ENCODE results near the gene C5orf47.
A peak's percentile ranks its signal among the peaks of the same experiment; 100 is the strongest.

C5orf47 gene

DNA sequence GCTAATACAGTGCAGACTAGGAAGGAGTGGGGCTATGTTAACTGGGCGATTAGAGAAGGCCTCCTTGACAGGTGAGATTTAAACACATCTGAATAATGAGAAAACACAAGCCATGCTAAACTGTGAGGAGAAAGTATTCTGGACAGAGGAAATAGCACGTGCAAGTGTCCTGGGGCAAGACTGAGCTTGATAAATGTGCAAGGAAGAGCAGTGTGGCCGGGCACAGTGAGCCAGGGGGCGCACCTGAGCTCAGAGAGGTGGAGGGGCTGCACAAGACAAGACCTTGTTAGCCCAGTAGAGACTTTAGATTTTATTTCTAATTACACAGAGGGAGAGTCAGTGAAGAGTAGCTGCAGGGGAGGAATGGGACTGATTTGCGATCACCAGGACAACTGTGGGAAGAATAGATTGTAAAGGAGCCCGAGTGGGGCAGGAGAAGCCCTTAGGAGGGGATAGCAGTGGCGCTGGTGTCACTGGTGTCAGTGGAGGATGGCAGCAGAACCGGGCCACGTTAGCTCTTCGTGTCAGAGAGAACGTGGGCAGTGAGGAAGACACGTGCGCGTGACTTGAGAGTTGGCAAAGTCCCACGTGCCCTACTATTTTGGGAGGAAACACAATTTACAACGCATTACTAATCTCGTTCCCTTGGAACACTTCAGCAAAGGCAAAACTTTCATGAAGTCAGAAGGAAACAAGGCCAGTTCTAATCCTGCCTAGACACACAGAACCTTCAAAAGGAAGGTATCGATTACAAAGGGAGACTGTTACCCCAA is 17.9 kb upstream of the C5orf47 start:
- DNase-seq (ENCODE audit: low spot score) = no peak

DNA sequence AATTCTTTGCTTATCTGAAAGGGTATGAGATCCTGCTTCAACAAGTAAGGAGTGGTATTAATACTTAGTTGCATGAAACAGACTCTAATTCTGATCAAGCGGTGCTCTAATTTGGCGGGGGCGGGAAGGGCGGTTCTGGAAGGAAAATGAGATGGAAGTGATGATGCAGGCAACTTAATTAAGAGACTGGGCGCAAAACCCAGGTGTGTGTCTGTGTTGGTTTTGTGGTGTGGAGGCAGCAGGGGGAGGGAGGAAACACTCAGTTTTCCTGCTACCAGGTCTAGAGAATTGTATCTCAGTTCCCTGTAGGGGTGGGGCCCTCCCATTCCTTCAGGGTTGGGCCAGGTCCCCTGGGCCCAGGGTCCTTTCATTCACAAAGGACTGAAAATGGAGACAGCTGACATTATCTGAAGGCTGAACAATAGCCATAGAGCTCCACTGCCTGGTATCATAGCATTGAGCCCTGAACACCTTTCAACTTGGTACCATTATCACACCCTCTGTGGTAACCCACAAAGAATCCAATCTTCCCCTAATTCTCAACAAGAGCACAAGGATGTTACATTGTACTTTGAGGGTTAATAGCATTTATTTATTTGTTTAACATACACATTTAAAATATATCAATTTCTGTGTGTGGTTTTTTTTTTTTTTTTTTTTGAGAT is 17.2 kb upstream of the C5orf47 start:
- DNase-seq (ENCODE audit: low spot score) = no peak

DNA sequence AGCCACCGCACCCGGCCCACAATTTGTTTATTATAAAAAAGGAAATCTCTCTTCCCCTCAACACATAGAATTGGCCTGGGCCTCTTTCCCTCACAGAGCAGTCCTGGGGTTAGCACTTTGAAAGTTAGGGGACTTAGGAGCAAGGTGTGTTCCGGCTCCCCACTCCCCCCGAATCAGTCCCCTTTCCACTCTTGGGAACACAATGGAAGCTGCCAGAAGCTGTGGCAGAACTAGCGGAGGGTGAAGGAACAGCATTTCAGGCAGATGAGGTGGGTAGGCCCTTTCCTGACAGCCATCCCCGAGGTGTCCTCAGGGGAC is 16.4 kb upstream of the C5orf47 start:
- no peak for DNase-seq (ENCODE audit: low spot score)

GRCh38 chr5:173972925-173973615 is 15.9 kb upstream of the C5orf47 start:
- DNase-seq (ENCODE audit: low spot score) = peak; percentile 88

GRCh38 chr5:173973616-173973969 is 15.4 kb upstream of the C5orf47 start:
- DNase-seq (ENCODE audit: low spot score) = no peak

- no peak for DNase-seq (ENCODE audit: low spot score)
Measured at GRCh38 chr5:173974688-173975239, 14.2 kb upstream of the C5orf47 start.

DNA sequence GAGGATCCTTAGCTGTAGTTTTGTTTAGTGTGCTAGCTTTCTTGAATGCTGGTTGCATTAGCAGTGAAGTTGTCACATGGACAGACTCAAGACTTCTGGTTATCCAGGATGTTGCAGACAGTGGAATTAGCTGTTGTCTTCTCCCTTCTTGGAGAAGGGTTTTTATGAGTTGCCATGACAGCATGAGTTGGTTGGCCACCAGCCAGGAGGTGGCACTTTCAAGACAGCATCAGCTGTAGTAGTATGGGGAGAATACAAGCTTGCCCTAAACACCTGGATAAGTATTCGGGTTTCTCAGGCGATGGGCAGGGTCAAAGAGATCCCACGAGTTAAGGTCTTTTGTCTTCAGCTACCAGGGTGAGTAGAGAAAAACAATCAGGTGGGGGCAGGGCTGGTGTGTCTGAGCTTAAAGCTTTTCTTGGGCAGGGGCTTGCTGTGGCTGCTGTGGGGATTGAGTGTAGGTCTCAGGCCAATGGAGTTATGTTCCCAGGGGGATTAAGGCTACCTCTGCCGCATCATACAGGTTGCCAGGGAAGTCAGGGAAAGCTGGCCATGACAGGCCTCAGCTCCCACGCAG is 7.7 kb upstream of the C5orf47 start:
- no peak for DNase-seq (ENCODE audit: low spot score)

DNA sequence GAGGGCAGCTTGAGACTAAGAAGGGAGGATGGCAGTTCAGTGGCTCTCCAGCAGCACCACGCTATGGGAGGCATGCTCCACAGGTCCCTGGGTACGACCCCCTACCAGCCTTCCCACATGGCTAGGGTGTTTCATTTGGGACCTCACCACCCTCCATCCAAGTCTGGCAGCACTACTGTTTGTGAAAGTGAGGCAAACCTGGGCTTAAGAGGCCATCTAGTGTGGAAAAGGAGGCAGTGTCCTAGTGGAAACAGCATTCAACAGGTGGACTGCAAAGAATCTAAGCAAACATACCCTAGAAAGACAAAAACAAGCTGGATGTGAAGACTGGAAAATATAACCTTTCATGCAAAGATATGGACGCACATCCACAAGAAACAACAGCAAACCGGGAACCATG is 4.8 kb upstream of the C5orf47 start:
- DNase-seq (ENCODE audit: low spot score) = no peak

- DNase-seq (ENCODE audit: low spot score) = no peak
Measured at GRCh38 chr5:173989432-173990082, 587 bp downstream of the C5orf47 start.

- DNase-seq (ENCODE audit: low spot score) = no peak
Measured at GRCh38 chr5:173997331-173997730, 8.4 kb downstream of the C5orf47 start.

DNA sequence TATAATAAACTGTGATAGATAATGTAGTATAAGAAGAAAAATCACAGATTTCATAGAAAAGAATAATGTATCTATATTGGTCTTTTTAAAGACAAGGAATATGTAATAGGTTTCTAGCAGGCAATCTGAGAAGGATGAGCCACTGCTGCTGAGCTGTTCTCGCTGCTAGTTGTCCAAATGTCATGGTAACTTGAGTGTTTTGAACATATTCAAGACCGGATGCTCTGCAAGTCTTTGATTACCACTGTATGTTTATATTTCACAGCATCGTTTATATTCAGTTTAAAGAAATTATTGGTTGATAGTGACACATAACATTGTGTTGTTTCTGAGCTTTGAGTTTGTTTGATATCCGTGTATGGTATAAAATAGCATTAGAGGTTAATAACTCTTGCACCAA is 9.6 kb downstream of the C5orf47 start:
- DNase-seq (ENCODE audit: low spot score) = no peak

DNA sequence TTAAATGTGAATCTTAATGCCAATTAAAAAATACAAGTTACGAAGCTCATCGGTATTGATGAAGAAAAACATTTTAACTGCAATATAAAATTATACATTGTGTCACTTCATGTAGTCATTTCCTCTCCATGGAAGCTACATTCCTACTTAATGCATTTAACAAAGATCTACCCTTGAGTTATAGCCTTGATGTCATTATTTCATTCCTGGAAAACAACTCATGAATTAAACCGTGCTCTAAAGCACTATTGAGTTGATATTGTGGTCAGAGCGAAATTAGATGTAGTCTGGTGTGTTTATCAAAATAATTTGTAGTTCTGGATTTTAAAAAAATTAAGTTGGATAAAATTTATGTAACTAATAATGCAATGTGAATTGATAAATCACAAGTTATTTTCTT is 11.1 kb downstream of the C5orf47 start:
- no peak for DNase-seq (ENCODE audit: low spot score)

GRCh38 chr5:174003795-174004194 is 14.8 kb downstream of the C5orf47 start:
- DNase-seq (ENCODE audit: low spot score) = no peak

GRCh38 chr5:174008922-174009321 is 20.0 kb downstream of the C5orf47 start:
- DNase-seq (ENCODE audit: low spot score) = no peak

GRCh38 chr5:174010365-174010764 is 21.4 kb downstream of the C5orf47 start:
- DNase-seq (ENCODE audit: low spot score) = no peak

DNA sequence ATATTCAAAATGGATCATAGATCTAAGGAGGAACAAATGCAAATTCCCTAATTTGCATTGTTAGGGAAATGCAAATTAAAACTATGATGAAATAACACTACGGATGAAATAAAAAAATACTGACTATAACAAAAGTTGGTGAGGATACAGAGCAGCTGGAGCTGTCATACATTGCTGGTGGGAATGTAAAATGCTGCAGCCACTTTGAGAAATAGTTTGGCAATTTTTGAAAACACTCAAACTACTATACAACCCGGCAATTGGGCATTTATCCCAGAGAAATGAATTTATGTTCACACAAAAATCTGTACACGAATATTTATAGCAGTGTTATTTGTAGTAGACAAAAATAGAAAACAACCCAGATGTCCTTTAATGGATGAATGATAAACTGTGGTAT is 22.5 kb downstream of the C5orf47 start:
- DNase-seq (ENCODE audit: low spot score) = no peak

DNA sequence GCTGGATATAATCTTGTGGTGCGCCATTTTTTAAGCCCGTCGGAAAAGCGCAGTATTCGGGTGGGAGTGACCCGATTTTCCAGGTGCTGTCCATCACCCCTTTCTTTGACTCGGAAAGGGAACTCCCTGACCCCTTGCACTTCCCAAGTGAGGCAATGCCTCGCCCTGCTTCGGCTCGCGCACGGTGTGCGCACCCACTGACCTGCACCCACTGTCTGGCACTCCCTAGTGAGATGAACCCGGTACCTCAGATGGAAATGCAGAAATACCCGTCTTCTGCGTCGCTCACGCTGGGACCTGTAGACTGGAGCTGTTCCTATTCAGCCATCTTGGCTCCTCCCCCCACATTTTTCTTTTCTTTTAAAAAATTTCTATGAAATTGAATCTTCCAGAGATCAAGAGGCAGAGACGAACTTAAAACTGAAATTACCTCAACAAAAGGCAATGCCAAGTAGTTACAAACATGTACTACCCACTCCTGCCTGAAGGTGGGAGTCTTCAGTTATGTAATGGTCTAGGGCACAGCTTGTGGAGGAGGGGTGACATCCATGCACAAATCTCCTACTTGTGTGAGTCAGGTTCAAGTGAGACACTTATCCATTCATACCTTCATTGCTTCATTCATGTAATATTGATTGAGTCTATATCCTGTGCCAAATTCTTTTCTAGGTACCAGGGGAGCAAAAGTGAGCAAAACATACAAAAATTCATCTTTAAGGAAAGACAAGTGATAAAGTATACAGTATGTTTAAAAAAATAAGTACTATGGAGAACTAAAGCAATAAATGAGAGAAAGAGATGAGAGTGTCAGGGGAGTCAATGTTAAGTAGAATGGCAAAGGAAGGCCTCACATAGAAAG is 31.3 kb downstream of the C5orf47 start:
- DNase-seq (ENCODE audit: low spot score) = peak; percentile 22

DNA sequence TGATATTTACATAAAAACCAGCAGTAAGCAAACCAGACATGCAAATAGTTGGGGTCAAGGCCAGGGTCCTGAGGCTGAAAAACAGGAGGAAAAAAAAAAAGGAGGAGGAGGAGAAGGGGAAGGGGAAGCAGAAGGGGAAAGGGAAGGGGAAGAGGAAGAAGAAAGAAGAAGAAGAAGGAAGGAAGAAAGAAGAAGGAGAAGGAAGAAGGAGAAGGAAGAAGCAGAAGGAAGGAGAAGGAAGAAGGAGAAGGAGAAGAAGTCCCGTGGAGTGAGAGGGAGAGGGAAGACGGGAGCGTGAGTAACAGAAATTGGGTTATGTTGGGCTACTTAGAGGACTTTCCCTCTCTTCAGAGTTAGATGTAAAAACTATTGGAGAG is 31.9 kb downstream of the C5orf47 start:
- DNase-seq (ENCODE audit: low spot score) = no peak

- no peak for DNase-seq (ENCODE audit: low spot score)
Measured at GRCh38 chr5:174022384-174023095, 33.6 kb downstream of the C5orf47 start.

- DNase-seq (ENCODE audit: low spot score) = no peak
Measured at GRCh38 chr5:174030286-174030685, 41.3 kb downstream of the C5orf47 start.

All from hepatic stellate cell (primary cell).